DND-41 (cell line): ENCODE data around the gene CES3.
A peak's percentile ranks its signal among the peaks of the same experiment; 100 is the strongest.

Source experiments
- ATAC-seq: fragments of 200-7000 bp; cut with Tn5 transposase; 3 replicates; pipeline ENCODE4 v1.9.1; 2021; ENCODE audit warnings: low read depth; ENCODE audit not compliant: insufficient read depth
- DNase-seq: peaks from one replicate; pipeline ENCODE4 v3.0.0-alpha.2; 2020
- H2AFZ ChIP-seq: 2 replicates; pipeline ENCODE4 v1.6.0; 2012; ENCODE audit warnings: low read depth, low read length
- H3K27ac ChIP-seq: 2 replicates; pipeline ENCODE4 v1.5.1; 2012; ENCODE audit warnings: low read length, inconsistent platforms
- H3K27me3 ChIP-seq: fragments of 200-600 bp; sonication (generic); 2 replicates; pipeline ENCODE4 v1.6.0; 2012; ENCODE audit warnings: low read length, mild to moderate bottlenecking, inconsistent platforms; ENCODE audit not compliant: insufficient read depth, poor library complexity
- H3K36me3 ChIP-seq: 2 replicates; pipeline ENCODE4 v1.5.1; 2012; ENCODE audit warnings: low read length, inconsistent platforms; ENCODE audit not compliant: insufficient read depth
- H3K4me1 ChIP-seq: 2 replicates; pipeline ENCODE4 v1.5.1; 2012; ENCODE audit warnings: mild to moderate bottlenecking, low read length; ENCODE audit not compliant: insufficient read depth
- H3K4me2 ChIP-seq: 2 replicates; pipeline ENCODE4 v1.6.0; 2012; ENCODE audit warnings: mild to moderate bottlenecking, moderate library complexity, low read length, inconsistent platforms; ENCODE audit not compliant: insufficient read depth
- H3K4me3 ChIP-seq, 2 experiments: fragments of 200-600 bp in 1 of 2; shearing (Covaris generic) in 1 of 2; 2 replicates each; pipeline ENCODE4 v1.5.1; 2012 to 2016; ENCODE audit warnings: inconsistent platforms in 2 of 2, low read length in 2 of 2, mild to moderate bottlenecking in 2 of 2, low read depth in 1 of 2, moderate library complexity in 1 of 2
- H3K79me2 ChIP-seq: 2 replicates; pipeline ENCODE4 v1.6.0; 2012; ENCODE audit warnings: low read length, inconsistent platforms; ENCODE audit not compliant: insufficient read depth
- H3K9ac ChIP-seq: 2 replicates; pipeline ENCODE4 v1.6.0; 2012; ENCODE audit warnings: low read depth, mild to moderate bottlenecking, inconsistent platforms, low read length, moderate library complexity
- H3K9me3 ChIP-seq: 2 replicates; pipeline ENCODE4 v1.5.1; 2012; ENCODE audit warnings: low read length, moderate library complexity, mild to moderate bottlenecking, inconsistent platforms; ENCODE audit not compliant: insufficient read depth, severe bottlenecking
- H4K20me1 ChIP-seq: 2 replicates; pipeline ENCODE4 v1.6.0; 2012; ENCODE audit warnings: low read length; ENCODE audit not compliant: insufficient read depth
- CTCF ChIP-seq: IDR thresholded peaks from 2 replicates; pipeline ENCODE4 v1.5.1; 2012; ENCODE audit warnings: borderline replicate concordance, low read length, moderate library complexity, mild to moderate bottlenecking; ENCODE audit not compliant: poor library complexity, severe bottlenecking; ENCODE audit errors: extremely low read depth
- EZH2 ChIP-seq: IDR thresholded peaks from 3 replicates; pipeline ENCODE4 v1.6.1; 2012; ENCODE audit warnings: borderline replicate concordance, low read depth, mild to moderate bottlenecking, moderate library complexity, low read length, inconsistent platforms; ENCODE audit not compliant: severe bottlenecking

Gene CES3

GRCh38 chr16:66959704-66960161 lies 1.3 kb upstream of the CES3 start:
- H2AFZ ChIP-seq = no peak overlapping the region
- no peak overlapping the region for H3K9ac ChIP-seq
- H3K9me3 ChIP-seq = no peaks in the 10 kb centered on the region
- no peaks in the 10 kb centered on the region for H3K36me3 ChIP-seq
- no peak for TF ChIP-seq CTCF
- no peak for TF ChIP-seq EZH2
- no peak for ATAC-seq
- no peak overlapping the region for H3K27ac ChIP-seq
- no peaks in the 10 kb centered on the region; the same call in 1 of the 2 replicates for H3K79me2 ChIP-seq
- H3K4me2 ChIP-seq = no peak overlapping the region
- H3K4me3 ChIP-seq = no peak overlapping the region
- peaks cover 26% of the 10 kb centered on the region for H3K4me1 ChIP-seq
- H4K20me1 ChIP-seq = no peaks in the 10 kb centered on the region
- H3K27me3 ChIP-seq = no peaks in the 10 kb centered on the region
- no peak for DNase-seq

- Histone ChIP-seq H3K27me3 (no peaks in the 10 kb centered on the region), H3K4me1 (peaks cover 26% of the 10 kb centered on the region), H2AFZ (no peak overlapping the region), H3K27ac (no peak overlapping the region), H4K20me1 (no peaks in the 10 kb centered on the region), H3K4me2 (no peak overlapping the region), H3K79me2 (no peaks in the 10 kb centered on the region; the same call in 1 of the 2 replicates), H3K36me3 (no peaks in the 10 kb centered on the region), H3K4me3 (no peak overlapping the region), H3K9ac (no peak overlapping the region), H3K9me3 (no peaks in the 10 kb centered on the region)
- ATAC-seq (no peak), DNase-seq (no peak)
- TF ChIP-seq EZH2 (no peak), CTCF (no peak)
These were observed 796 bp upstream of the CES3 start for GRCh38 chr16:66960270-66960669.

- Histone ChIP-seq H3K4me2 (peak overlapping the region; percentile 74), H3K27me3 (no peaks in the 10 kb centered on the region), H2AFZ (peak overlapping the region; percentile 28), H3K4me1 (peaks cover 26% of the 10 kb centered on the region), H3K9ac (peak overlapping the region; percentile 54), H3K4me3 (peak overlapping the region in 1 of 2 experiments; percentile 79; a peak in 2 of 4 replicates), H3K9me3 (no peaks in the 10 kb centered on the region), H4K20me1 (no peaks in the 10 kb centered on the region), H3K79me2 (no peaks in the 10 kb centered on the region; the same call in 1 of the 2 replicates), H3K27ac (peak overlapping the region; percentile 62), H3K36me3 (no peaks in the 10 kb centered on the region)
- DNase-seq = peak; percentile 54
- peak; percentile 55 for ATAC-seq
- TF ChIP-seq CTCF (no peak), EZH2 (no peak)
These were observed 848 bp downstream of the CES3 start for GRCh38 chr16:66961914-66962313.

GRCh38 chr16:66964049-66964448 lies 3.0 kb downstream of the CES3 start:
- no peak overlapping the region for H3K27ac ChIP-seq
- H4K20me1 ChIP-seq = no peaks in the 10 kb centered on the region
- no peak for TF ChIP-seq EZH2
- no peak for TF ChIP-seq CTCF
- no peak overlapping the region for H3K4me3 ChIP-seq
- no peaks in the 10 kb centered on the region for H3K27me3 ChIP-seq
- H3K9ac ChIP-seq = no peak overlapping the region
- ATAC-seq = no peak
- DNase-seq = no peak
- no peaks in the 10 kb centered on the region for H3K9me3 ChIP-seq
- no peaks in the 10 kb centered on the region; the same call in 1 of the 2 replicates for H3K79me2 ChIP-seq
- H3K4me1 ChIP-seq = peaks cover 26% of the 10 kb centered on the region
- H2AFZ ChIP-seq = no peak overlapping the region
- no peaks in the 10 kb centered on the region for H3K36me3 ChIP-seq
- H3K4me2 ChIP-seq = no peak overlapping the region
